Coronary artery (tissue), 2 donors: ENCODE results near the gene FER.

Experiments
- DNase-seq: peaks from one replicate; pipeline ENCODE4 v3.0.0-alpha.2; 2017; ENCODE audit warnings: low spot score
- H3K27ac ChIP-seq, 2 donors: fragments of 200-600 bp; sonication (generic); one replicate each; pipeline ENCODE4 v1.5.1; 2016 to 2019
- H3K4me3 ChIP-seq: fragments of 200-600 bp; sonication (generic); 2 replicates; pipeline ENCODE4 v1.5.1; 2016; ENCODE audit warnings: mild to moderate bottlenecking, moderate library complexity
- TF ChIP-seq, protein P1 (sequence below): fragments of 200-600 bp; sonication (generic); IDR thresholded peaks from one replicate; pipeline ENCODE4 v1.5.1; 2019; ENCODE audit warnings: antibody characterized with exemption

The FER gene

DNA sequence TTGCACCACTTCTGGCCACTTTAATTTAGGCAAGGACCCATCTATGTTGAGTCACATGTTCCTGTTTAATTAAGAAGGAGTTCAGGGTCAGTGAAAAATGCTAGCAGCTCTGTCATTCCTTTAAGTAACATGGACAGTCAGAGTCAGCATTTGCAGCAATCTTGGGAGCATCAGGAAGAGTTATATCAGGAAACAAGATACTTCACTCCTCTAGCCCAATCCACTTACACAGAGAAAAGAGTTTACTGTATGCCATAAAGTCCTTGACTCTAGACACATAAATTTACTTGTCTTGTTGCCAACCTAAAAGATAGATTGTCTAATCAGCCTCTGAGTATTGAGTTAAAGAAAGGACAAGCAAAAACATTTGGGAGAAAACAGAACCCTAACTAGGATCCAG, 395.3 kb downstream of the FER start:
- TF ChIP-seq, protein P1, sequence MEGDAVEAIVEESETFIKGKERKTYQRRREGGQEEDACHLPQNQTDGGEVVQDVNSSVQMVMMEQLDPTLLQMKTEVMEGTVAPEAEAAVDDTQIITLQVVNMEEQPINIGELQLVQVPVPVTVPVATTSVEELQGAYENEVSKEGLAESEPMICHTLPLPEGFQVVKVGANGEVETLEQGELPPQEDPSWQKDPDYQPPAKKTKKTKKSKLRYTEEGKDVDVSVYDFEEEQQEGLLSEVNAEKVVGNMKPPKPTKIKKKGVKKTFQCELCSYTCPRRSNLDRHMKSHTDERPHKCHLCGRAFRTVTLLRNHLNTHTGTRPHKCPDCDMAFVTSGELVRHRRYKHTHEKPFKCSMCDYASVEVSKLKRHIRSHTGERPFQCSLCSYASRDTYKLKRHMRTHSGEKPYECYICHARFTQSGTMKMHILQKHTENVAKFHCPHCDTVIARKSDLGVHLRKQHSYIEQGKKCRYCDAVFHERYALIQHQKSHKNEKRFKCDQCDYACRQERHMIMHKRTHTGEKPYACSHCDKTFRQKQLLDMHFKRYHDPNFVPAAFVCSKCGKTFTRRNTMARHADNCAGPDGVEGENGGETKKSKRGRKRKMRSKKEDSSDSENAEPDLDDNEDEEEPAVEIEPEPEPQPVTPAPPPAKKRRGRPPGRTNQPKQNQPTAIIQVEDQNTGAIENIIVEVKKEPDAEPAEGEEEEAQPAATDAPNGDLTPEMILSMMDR = no peak
- H3K4me3 ChIP-seq = no peak overlapping the region
- DNase-seq = no peak
- no peak overlapping the region for H3K27ac ChIP-seq

DNA sequence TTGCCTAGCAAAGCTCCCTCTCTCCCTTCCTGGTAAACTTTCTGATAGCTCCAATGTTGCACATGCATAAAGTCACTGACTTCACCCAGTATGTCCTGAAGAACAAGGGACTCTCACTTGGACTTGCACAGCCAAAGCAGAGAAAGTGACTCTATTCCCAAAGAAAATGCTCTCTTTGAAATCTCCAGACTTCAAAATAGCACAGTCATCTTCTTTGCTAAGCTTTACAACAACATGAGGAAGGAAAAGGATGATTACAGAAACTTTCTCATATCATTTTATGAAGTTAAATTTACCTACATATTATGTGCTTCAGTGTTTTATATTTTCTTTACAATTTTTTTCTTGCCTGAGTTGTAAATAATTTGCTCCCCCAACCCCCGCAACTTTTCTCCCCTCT, 397.4 kb downstream of the FER start:
- TF ChIP-seq, protein P1 = no peak
- no peak overlapping the region for H3K27ac ChIP-seq
- DNase-seq = no peak
- H3K4me3 ChIP-seq = no peak overlapping the region

DNA sequence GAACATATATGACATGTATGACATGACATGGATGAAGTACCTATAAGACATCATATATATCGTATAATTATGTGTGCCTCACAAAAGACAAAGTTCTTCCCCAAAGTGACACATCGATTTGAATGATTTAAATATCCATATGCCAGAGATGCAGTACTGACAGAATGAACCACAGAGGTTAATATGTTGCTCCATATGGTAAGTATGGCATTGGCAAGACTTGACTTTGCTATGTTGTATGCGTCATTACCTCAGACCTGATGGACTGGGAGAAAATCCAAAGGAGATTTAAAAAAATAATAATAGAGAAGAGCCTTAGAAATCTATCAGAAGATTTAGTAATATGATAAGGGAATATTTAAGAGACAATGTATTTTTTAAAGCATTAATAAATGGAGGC, 398.9 kb downstream of the FER start:
- DNase-seq = no peak
- H3K27ac ChIP-seq = no peak overlapping the region
- TF ChIP-seq, protein P1 = no peak
- no peak overlapping the region for H3K4me3 ChIP-seq

DNA sequence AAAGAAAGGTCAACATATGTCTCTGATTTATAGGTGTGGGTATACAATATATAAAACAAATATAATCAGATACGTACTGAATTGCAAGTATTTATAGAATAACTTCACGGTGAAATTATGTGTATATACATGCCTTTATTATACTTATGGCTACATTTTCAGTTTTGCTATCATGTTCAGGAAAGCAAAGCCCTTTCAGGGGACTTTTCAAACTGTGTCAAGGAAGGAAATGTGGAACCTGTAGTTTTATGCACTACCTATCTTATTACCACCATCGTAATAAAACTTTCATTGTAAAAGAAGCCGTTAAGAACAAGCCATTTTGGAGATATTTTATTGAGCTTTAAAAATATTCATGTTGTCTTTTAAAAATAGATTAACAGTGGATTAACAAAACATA, 404.9 kb downstream of the FER start:
- Histone ChIP-seq H3K27ac (no peak overlapping the region), H3K4me3 (no peak overlapping the region)
- DNase-seq = no peak
- TF ChIP-seq, protein P1 = no peak

DNA sequence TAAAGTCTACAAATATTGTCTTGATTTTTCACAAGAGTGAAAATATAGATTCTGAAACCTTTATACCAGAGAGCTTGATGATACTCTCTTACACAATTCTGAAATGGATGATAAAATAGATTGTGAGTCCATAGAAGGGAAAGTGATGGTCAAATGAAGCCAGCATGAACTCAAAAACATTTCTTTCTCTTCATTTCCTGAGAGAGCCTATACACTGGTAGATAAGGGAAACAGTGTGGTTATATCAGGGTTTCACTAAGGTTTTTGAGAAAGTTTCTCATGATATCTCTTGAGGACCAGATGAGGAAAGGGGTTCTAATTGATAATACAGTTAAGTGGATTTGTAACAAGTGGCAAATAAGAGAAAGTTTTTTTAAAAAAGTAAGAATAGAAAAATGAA, 407.9 kb downstream of the FER start:
- TF ChIP-seq, protein P1 = no peak

DNA sequence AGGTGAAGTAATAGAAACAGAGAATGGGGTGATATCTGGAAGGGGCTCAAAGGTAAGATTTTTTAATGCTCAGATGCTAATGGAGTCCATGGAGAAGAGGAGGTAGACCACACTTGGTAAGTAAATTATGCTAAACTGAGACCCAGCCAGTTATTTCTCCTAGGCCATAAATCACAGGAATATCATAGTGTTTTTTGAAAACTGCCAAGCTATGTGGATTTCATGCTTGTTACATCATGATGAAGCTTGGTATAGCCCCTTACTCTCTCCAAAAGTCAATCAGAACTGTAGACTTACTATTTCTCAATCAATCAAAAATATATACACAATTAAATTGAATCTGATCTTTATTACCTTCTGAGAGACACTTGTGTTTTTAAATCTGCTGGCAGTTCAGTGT, 409.2 kb downstream of the FER start:
- no peak for DNase-seq
- TF ChIP-seq, protein P1 = no peak

More for the DNA sequence above, 407.9 kb downstream of the FER start:
- no peak for DNase-seq
- H3K27ac ChIP-seq = no peak overlapping the region
- H3K4me3 ChIP-seq = no peak overlapping the region

DNA sequence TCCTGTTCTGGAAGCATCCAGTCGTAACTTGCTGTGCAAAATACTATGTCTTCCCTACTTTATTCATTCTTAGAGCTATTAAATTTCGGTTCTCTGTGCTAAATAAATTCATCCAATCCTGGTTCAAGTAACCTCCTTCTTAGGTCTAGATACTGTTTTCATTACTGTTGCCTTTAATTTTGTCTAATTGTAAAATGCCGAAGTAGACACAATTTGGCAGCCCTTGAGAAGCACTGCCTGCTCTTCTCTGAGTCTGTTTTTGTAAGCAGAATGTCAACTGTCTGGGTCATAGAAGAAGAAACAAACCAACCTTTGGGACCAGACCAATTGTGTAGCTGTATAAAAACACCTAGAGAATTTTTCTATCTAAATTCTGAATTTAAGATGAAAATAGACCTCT, 412.8 kb downstream of the FER start:
- DNase-seq = no peak
- TF ChIP-seq, protein P1 = no peak
- H3K27ac ChIP-seq = no peak overlapping the region
- H3K4me3 ChIP-seq = no peak overlapping the region

More for the DNA sequence above, 409.2 kb downstream of the FER start:
- no peak overlapping the region for H3K27ac ChIP-seq
- no peak overlapping the region for H3K4me3 ChIP-seq
